Upper lobe of left lung (tissue), 4 donors: Measurements from ENCODE around the gene KIF26B.

Experiments
- EP300 ChIP-seq, 4 donors: sonication (generic); formaldehyde crosslinking; IDR thresholded peaks; one replicate each; pipeline ENCODE4 v1.5.1; 2017; ENCODE audit warnings: antibody characterized with exemption in 4 of 4, control low read depth in 2 of 4
- TF ChIP-seq, protein P1 (sequence below), 6 experiments: fragments of 450-650 bp in 4 of 6; fragments of 200-600 bp in 2 of 6; sonication (generic) in 2 of 6; IDR thresholded peaks; one replicate each; pipeline ENCODE4 v1.5.1; 2016 to 2019; ENCODE audit warnings: antibody characterized with exemption in 6 of 6

DNA sequence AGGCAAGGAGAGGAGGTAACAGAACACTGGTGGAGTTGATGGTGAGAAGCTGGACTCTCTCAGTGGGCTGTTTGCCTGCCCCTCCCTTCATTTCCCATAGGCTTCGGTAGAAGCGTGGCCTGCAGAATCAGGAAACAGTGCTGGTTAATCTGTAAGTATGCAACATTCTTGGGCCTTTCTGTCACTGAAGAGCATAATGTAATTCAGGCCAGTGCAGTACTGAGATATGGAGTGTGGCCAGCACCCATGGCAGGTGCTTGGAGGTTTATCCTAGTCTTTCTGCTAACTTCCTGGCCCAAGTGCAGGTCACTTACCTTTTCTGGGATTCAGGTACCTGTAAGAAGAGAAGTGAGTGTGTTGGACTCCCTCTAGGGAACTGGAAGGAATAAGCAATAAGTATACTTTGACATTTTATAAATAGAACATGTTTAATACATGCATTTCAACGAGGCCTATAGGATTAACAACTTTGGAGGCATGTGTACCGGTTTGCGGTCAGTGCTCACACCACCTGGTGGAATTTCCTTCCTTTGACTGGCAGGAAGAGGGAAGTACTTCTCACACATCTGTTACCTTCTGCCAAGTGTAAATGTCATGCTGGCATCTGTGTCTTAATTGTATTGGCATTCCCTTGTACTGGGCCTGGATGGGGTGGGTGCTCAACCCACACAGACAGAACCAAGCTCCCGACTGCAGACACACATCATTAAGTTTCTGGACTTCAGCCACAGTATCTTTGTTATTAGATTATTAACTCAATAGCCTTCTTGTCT lies 105.5 kb downstream of the KIF26B start:
- TF ChIP-seq, protein P1, sequence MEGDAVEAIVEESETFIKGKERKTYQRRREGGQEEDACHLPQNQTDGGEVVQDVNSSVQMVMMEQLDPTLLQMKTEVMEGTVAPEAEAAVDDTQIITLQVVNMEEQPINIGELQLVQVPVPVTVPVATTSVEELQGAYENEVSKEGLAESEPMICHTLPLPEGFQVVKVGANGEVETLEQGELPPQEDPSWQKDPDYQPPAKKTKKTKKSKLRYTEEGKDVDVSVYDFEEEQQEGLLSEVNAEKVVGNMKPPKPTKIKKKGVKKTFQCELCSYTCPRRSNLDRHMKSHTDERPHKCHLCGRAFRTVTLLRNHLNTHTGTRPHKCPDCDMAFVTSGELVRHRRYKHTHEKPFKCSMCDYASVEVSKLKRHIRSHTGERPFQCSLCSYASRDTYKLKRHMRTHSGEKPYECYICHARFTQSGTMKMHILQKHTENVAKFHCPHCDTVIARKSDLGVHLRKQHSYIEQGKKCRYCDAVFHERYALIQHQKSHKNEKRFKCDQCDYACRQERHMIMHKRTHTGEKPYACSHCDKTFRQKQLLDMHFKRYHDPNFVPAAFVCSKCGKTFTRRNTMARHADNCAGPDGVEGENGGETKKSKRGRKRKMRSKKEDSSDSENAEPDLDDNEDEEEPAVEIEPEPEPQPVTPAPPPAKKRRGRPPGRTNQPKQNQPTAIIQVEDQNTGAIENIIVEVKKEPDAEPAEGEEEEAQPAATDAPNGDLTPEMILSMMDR (IDR thresholded peaks at IDR 0.05): no peak
- TF ChIP-seq EP300 (IDR thresholded peaks at IDR 0.05): no peak
